DOHH2 (cell line): ENCODE measurements around the gene ELP1.

Experiments used
- H3F3A ChIP-seq: fragments of 200-600 bp; sonication (generic), shearing (Covaris generic); 2 replicates; pipeline ENCODE4 v1.6.0; 2016; ENCODE audit warnings: antibody characterized with exemption, mild to moderate bottlenecking; ENCODE audit not compliant: control insufficient read depth, insufficient read depth
- H3K27ac ChIP-seq: fragments of 200-600 bp; sonication (generic); 2 replicates; pipeline ENCODE4 v1.5.1; 2014; ENCODE audit warnings: low read depth, mild to moderate bottlenecking, low read length, moderate library complexity
- H3K27me3 ChIP-seq: fragments of 200-600 bp; sonication (generic); 2 replicates; pipeline ENCODE4 v1.6.1; 2014; ENCODE audit warnings: mild to moderate bottlenecking, low read length, mixed read lengths; ENCODE audit not compliant: control insufficient read depth
- H3K36me3 ChIP-seq: fragments of 200-600 bp; sonication (generic); 2 replicates; pipeline ENCODE4 v1.6.1; 2014; ENCODE audit warnings: mild to moderate bottlenecking, low read length, moderate library complexity, mixed read lengths; ENCODE audit not compliant: control insufficient read depth
- H3K4me1 ChIP-seq: fragments of 200-600 bp; sonication (generic); 2 replicates; pipeline ENCODE4 v1.6.1; 2014; ENCODE audit warnings: mild to moderate bottlenecking, low read length, mixed read lengths; ENCODE audit not compliant: control insufficient read depth
- H3K4me2 ChIP-seq: fragments of 200-600 bp; sonication (generic); 2 replicates; pipeline ENCODE4 v1.6.0; 2014; ENCODE audit warnings: mild to moderate bottlenecking, low read length, moderate library complexity
- H3K4me3 ChIP-seq: fragments of 200-600 bp; sonication (generic); 2 replicates; pipeline ENCODE4 v1.5.1; 2014; ENCODE audit warnings: mild to moderate bottlenecking, low read length, mixed read lengths
- H3K79me2 ChIP-seq: fragments of 200-600 bp; sonication (generic); 2 replicates; pipeline ENCODE4 v1.6.1; 2014; ENCODE audit warnings: mild to moderate bottlenecking, low read length, mixed read lengths; ENCODE audit not compliant: control insufficient read depth
- H3K9me2 ChIP-seq: fragments of 200-600 bp; sonication (generic); replicated peaks from 2 replicates; pipeline ENCODE4 v1.6.1; 2014; ENCODE audit warnings: mild to moderate bottlenecking, low read length, mixed read lengths; ENCODE audit not compliant: control insufficient read depth
- H3K9me3 ChIP-seq: fragments of 200-600 bp; sonication (generic); 2 replicates; pipeline ENCODE4 v1.6.1; 2014; ENCODE audit warnings: antibody characterized with exemption, low read length, mixed read lengths; ENCODE audit not compliant: control insufficient read depth, insufficient read depth
- H4K20me1 ChIP-seq: fragments of 200-600 bp; sonication (generic); 2 replicates; pipeline ENCODE4 v1.6.0; 2014; ENCODE audit warnings: low read depth, mild to moderate bottlenecking, antibody characterized with exemption, low read length, moderate library complexity; ENCODE audit not compliant: control insufficient read depth, insufficient read depth
- EZH2phosphoT487 ChIP-seq: fragments of 200-600 bp; sonication (generic); IDR thresholded peaks from 2 replicates; pipeline ENCODE4 v1.6.1; 2017; ENCODE audit warnings: borderline replicate concordance, mild to moderate bottlenecking, antibody characterized with exemption, low read length, moderate library complexity, mixed read lengths
- TF ChIP-seq, protein P1 (sequence below): fragments of 200-600 bp; sonication (generic); IDR thresholded peaks from one replicate; pipeline ENCODE4 v1.5.1; 2014; ENCODE audit warnings: antibody characterized with exemption, mild to moderate bottlenecking, low read depth, low read length; ENCODE audit not compliant: poor library complexity, severe bottlenecking

ELP1 gene

GRCh38 chr9:108876425-108876824 lies 57.5 kb downstream of the ELP1 start:
- no peak overlapping the region for H3K4me2 ChIP-seq

GRCh38 chr9:108874058-108874788 lies 59.7 kb downstream of the ELP1 start:
- H3K27me3 ChIP-seq, result no peaks in the 10 kb centered on the region
- no peak overlapping the region for H3K4me2 ChIP-seq
- no peaks in the 10 kb centered on the region for H3K4me1 ChIP-seq
- H3K79me2 ChIP-seq, result no peaks in the 10 kb centered on the region
- TF ChIP-seq, protein P1, sequence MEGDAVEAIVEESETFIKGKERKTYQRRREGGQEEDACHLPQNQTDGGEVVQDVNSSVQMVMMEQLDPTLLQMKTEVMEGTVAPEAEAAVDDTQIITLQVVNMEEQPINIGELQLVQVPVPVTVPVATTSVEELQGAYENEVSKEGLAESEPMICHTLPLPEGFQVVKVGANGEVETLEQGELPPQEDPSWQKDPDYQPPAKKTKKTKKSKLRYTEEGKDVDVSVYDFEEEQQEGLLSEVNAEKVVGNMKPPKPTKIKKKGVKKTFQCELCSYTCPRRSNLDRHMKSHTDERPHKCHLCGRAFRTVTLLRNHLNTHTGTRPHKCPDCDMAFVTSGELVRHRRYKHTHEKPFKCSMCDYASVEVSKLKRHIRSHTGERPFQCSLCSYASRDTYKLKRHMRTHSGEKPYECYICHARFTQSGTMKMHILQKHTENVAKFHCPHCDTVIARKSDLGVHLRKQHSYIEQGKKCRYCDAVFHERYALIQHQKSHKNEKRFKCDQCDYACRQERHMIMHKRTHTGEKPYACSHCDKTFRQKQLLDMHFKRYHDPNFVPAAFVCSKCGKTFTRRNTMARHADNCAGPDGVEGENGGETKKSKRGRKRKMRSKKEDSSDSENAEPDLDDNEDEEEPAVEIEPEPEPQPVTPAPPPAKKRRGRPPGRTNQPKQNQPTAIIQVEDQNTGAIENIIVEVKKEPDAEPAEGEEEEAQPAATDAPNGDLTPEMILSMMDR, result no peak
- TF ChIP-seq EZH2phosphoT487, result no peak
- no peak overlapping the region for H3K4me3 ChIP-seq
- H3F3A ChIP-seq, result no peaks in the 10 kb centered on the region
- H3K9me2 ChIP-seq, result no peaks in the 10 kb centered on the region
- H3K9me3 ChIP-seq, result no peaks in the 10 kb centered on the region
- no peaks in the 10 kb centered on the region for H4K20me1 ChIP-seq
- H3K27ac ChIP-seq, result no peak overlapping the region
- peaks cover 67% of the 10 kb centered on the region for H3K36me3 ChIP-seq

More at GRCh38 chr9:108876425-108876824, 57.5 kb downstream of the ELP1 start:
- Histone ChIP-seq H3K36me3 (peaks cover 74% of the 10 kb centered on the region), H3K79me2 (no peaks in the 10 kb centered on the region), H3K4me1 (no peaks in the 10 kb centered on the region), H3F3A (no peaks in the 10 kb centered on the region), H3K9me2 (no peaks in the 10 kb centered on the region), H3K27ac (no peak overlapping the region), H4K20me1 (no peaks in the 10 kb centered on the region), H3K4me3 (no peak overlapping the region), H3K9me3 (no peaks in the 10 kb centered on the region), H3K27me3 (no peaks in the 10 kb centered on the region)
- no peak for TF ChIP-seq EZH2phosphoT487
- TF ChIP-seq, protein P1, result no peak

DNA sequence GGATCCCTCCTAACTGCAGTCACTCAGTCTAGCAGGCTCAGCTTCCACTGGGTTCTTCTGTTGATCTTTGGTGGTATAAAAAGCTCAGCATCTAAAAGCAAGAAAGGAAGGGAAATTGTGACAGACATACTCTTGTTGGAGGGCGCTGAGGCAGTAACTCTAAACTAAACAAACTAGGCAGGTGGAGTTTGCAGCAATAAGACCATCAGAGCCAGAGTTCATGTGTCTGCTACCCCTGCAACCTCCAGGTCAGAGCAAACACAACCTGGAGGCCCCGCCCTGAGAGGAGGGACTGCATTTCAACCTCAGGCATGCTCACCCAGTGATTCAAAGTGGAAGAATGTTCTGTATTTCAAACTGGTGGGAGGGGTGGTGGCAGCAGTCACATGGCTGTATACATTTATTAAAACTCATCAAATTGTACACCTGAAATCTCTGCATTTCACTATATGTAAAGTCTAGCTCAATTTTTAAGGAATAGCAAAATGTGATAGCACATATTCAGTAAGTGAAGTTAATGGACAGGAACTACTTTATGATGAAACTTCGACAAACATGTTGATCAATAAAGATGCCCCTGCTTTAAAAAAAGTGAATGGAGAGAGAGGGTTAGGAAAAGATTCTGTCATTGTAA lies 64.7 kb downstream of the ELP1 start:
- no peaks in the 10 kb centered on the region for H3K9me2 ChIP-seq
- H3K27ac ChIP-seq, result no peak overlapping the region
- peaks cover 39% of the 10 kb centered on the region for H3K36me3 ChIP-seq
- H3K4me1 ChIP-seq, result no peaks in the 10 kb centered on the region
- no peak overlapping the region for H3K4me3 ChIP-seq
- no peaks in the 10 kb centered on the region for H4K20me1 ChIP-seq
- no peaks in the 10 kb centered on the region for H3K27me3 ChIP-seq
- no peaks in the 10 kb centered on the region for H3F3A ChIP-seq
- H3K4me2 ChIP-seq, result no peak overlapping the region
- TF ChIP-seq, protein P1, result no peak
- no peak for TF ChIP-seq EZH2phosphoT487
- no peaks in the 10 kb centered on the region for H3K79me2 ChIP-seq
- no peaks in the 10 kb centered on the region for H3K9me3 ChIP-seq
